ENCODE measurements around the gene RPL36.

DNA sequence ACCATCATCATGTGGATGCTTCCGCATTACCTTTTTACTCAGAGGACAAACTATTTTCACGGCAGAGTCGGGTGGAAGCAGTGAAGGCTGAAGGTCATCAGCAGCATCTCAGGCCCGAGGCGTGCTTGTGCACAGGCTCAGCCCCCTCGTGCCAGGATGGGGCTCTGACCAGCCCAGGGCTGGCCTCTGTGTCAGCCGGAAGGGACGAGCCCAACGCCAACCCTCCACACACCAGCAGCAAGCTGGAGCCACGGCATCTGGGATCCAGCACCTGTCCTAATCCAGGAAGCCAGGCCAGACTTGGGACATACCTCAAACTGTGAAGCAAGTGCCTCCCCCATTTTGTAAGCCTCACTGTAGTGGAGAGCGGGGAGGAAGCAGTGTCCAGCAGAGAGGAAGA is 20.9 kb upstream of the RPL36 start:
- TF ChIP-seq, protein P1, sequence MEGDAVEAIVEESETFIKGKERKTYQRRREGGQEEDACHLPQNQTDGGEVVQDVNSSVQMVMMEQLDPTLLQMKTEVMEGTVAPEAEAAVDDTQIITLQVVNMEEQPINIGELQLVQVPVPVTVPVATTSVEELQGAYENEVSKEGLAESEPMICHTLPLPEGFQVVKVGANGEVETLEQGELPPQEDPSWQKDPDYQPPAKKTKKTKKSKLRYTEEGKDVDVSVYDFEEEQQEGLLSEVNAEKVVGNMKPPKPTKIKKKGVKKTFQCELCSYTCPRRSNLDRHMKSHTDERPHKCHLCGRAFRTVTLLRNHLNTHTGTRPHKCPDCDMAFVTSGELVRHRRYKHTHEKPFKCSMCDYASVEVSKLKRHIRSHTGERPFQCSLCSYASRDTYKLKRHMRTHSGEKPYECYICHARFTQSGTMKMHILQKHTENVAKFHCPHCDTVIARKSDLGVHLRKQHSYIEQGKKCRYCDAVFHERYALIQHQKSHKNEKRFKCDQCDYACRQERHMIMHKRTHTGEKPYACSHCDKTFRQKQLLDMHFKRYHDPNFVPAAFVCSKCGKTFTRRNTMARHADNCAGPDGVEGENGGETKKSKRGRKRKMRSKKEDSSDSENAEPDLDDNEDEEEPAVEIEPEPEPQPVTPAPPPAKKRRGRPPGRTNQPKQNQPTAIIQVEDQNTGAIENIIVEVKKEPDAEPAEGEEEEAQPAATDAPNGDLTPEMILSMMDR (IDR thresholded peaks at IDR 0.05; ENCODE audit: low read depth, low read length, missing input control), result no peak
- TF ChIP-seq SP1 (IDR thresholded peaks at IDR 0.05), result no peak
- TF ChIP-seq FOXA1 (IDR thresholded peaks at IDR 0.05), result no peak
- TF ChIP-seq YY1 (IDR thresholded peaks at IDR 0.05), result no peak
- TF ChIP-seq, protein P2, sequence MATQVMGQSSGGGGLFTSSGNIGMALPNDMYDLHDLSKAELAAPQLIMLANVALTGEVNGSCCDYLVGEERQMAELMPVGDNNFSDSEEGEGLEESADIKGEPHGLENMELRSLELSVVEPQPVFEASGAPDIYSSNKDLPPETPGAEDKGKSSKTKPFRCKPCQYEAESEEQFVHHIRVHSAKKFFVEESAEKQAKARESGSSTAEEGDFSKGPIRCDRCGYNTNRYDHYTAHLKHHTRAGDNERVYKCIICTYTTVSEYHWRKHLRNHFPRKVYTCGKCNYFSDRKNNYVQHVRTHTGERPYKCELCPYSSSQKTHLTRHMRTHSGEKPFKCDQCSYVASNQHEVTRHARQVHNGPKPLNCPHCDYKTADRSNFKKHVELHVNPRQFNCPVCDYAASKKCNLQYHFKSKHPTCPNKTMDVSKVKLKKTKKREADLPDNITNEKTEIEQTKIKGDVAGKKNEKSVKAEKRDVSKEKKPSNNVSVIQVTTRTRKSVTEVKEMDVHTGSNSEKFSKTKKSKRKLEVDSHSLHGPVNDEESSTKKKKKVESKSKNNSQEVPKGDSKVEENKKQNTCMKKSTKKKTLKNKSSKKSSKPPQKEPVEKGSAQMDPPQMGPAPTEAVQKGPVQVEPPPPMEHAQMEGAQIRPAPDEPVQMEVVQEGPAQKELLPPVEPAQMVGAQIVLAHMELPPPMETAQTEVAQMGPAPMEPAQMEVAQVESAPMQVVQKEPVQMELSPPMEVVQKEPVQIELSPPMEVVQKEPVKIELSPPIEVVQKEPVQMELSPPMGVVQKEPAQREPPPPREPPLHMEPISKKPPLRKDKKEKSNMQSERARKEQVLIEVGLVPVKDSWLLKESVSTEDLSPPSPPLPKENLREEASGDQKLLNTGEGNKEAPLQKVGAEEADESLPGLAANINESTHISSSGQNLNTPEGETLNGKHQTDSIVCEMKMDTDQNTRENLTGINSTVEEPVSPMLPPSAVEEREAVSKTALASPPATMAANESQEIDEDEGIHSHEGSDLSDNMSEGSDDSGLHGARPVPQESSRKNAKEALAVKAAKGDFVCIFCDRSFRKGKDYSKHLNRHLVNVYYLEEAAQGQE (IDR thresholded peaks at IDR 0.05), result no peak
- TF ChIP-seq, protein P3, sequence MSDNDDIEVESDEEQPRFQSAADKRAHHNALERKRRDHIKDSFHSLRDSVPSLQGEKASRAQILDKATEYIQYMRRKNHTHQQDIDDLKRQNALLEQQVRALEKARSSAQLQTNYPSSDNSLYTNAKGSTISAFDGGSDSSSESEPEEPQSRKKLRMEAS (IDR thresholded peaks at IDR 0.05), result no peak
